Epithelial cell of esophagus (primary cell): ENCODE measurements around the gene FAM111A.

Experiments used
- DNase-seq: peaks from one replicate; pipeline ENCODE4 v3.0.0; 2010; ENCODE audit warnings: low read depth
- H3K4me3 ChIP-seq: 2 replicates; pipeline ENCODE4 v1.5.1; 2011; ENCODE audit warnings: mild to moderate bottlenecking, low read length, control low read depth
- TF ChIP-seq, protein P1 (sequence below): IDR thresholded peaks from 2 replicates; pipeline ENCODE4 v1.5.1; 2011; ENCODE audit warnings: low read depth, mild to moderate bottlenecking, low read length, control low read depth, inconsistent platforms; ENCODE audit not compliant: insufficient read depth; ENCODE audit errors: missing control alignments

FAM111A gene

DNA sequence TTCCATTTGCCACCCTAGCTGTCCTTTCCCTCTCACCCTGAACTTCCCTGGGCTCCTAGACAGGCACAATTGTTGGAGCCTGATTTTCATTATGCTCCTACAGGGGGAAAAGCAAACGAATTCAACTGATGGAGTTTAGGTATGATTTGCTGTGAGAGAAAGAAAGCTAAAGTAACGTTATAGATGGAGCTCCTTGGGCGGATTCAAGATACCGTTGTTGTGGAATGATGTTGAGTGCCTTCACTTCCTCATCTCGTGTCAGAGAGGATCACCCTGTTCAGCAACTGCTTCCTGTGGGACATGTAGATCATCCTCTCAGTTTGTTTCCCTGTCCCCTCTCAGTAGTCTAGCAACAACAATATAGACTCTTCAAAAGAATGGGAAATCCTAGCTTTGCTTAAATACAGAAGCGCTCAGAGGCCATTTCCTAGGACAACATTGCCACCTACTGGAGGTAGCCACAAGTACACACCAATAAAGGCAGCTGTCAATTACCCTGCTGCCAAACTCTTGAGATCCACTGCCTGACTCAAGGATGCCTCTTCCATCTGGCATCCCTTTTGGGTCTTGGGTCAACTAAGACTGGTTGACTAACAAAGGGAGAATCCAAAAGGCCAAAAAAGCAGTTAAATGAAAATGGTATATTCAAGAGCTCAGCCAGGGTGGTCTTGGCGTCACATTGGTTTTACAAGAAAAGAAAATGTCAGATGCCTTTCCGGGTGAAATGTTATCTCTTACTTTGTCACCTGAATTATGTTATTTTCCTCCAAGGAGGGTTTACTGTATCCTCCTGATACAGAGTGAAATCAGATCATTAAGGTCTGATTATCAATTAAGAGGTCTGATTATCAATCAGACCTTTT, 15.8 kb downstream of the FAM111A start:
- H3K4me3 ChIP-seq = no peak overlapping the region
- TF ChIP-seq, protein P1, sequence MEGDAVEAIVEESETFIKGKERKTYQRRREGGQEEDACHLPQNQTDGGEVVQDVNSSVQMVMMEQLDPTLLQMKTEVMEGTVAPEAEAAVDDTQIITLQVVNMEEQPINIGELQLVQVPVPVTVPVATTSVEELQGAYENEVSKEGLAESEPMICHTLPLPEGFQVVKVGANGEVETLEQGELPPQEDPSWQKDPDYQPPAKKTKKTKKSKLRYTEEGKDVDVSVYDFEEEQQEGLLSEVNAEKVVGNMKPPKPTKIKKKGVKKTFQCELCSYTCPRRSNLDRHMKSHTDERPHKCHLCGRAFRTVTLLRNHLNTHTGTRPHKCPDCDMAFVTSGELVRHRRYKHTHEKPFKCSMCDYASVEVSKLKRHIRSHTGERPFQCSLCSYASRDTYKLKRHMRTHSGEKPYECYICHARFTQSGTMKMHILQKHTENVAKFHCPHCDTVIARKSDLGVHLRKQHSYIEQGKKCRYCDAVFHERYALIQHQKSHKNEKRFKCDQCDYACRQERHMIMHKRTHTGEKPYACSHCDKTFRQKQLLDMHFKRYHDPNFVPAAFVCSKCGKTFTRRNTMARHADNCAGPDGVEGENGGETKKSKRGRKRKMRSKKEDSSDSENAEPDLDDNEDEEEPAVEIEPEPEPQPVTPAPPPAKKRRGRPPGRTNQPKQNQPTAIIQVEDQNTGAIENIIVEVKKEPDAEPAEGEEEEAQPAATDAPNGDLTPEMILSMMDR = peak; percentile 88
- DNase-seq = peak; percentile 81

DNA sequence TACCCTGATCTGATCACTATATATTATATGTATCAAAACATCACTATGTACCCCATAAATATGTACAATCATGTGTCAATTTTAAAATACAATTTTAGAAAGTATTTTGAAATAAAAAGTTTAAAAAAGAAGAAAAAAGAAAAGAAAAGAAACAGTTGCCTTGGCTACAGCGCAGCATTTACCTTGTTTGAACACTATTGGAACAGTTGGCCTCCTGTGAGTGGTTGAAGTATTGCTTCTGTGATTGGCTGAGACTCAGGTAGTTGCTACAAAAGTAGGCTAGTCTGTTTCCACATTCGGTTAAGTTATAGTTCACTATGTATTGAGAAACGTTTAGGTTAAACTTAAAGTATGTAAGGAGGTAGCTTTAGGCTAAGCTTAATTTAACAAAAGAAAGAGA, 21.4 kb downstream of the FAM111A start:
- TF ChIP-seq, protein P1 = no peak
- H3K4me3 ChIP-seq = no peak overlapping the region
- no peak for DNase-seq

DNA sequence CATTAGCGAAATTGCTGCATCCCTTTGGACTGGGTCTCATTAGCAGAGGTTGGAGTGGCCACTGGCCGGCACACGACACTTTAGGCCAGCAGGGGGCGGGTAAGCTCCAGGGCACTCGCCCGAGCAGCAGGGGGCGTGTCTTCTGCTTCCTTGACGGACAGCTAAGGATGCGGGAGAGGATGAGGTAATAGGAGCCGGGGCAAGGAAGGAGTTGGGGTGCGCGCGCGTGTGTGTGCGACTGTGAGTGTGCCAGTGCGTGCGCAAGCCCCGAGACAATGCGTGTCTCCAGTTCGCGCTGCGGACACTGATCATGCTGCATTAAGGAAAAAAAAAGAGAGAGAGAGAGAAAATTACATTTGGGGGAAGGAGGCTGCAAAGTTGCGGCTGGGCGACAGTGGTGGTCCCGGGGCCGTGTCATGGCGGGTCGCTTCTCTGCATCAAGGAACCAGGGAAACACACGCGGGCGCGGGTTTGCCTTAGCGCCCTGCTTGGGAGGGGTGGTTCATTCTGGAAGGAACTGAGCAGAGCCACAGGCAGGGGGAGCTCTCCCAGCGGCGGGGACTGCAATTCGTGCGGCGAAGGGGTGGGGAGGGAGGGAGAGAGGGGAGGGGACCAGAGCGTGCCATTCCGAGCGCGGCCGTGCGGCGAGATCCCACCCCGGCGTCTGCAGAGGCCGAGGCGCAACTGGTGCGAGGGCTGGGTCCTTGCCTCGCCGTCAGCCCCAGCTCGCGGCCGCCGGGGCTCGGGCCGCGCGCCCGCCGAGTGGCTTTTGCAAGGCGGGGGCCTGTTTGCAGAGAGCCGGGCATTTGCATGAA, 29.1 kb downstream of the FAM111A start, which contains the start of gene DTX4:
Gene DTX4 (plus strand): TSS at position 625 of the 815 bp plus-strand sequence. CDS start 464 bp downstream, outside the sequence.
- H3K4me3 ChIP-seq = peak within 1 kb of the TSS; percentile 63
- TF ChIP-seq, protein P1 = peak; percentile 98
- DNase-seq = peak; percentile 94

DNA sequence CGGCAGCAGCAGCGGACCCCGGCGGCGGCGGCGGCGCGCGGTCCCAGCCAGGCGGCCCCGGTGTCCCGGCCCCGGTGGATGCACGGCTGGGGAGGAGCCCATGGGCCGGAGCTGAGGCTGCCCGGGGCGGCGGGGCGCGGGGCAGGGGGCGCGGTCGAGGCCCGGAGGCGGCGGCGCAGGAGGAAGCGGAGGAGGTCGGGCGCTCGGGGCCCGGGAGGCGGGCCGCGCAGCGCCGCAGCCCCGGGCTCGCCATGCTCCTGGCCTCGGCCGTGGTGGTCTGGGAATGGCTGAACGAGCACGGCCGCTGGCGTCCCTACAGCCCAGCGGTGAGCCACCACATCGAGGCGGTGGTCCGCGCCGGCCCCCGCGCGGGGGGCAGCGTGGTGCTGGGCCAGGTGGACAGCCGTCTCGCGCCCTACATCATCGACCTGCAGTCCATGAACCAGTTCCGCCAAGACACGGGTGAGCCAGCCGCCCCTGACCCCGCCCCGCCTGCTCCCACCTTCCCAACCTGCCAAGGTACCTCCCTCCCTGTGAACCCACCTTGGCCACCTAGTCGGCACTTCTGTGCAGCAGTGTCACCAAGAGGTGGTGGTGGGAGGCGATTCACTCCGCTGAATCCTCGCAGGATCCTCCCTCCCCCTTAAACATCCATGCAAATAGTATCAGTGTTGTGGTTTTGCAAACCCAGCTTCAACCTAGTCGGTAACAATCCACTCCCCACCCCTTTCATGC, 29.9 kb downstream of the FAM111A start:
- TF ChIP-seq, protein P1 = no peak
- no peak for DNase-seq
- peak overlapping the region; percentile 63 for H3K4me3 ChIP-seq

DNA sequence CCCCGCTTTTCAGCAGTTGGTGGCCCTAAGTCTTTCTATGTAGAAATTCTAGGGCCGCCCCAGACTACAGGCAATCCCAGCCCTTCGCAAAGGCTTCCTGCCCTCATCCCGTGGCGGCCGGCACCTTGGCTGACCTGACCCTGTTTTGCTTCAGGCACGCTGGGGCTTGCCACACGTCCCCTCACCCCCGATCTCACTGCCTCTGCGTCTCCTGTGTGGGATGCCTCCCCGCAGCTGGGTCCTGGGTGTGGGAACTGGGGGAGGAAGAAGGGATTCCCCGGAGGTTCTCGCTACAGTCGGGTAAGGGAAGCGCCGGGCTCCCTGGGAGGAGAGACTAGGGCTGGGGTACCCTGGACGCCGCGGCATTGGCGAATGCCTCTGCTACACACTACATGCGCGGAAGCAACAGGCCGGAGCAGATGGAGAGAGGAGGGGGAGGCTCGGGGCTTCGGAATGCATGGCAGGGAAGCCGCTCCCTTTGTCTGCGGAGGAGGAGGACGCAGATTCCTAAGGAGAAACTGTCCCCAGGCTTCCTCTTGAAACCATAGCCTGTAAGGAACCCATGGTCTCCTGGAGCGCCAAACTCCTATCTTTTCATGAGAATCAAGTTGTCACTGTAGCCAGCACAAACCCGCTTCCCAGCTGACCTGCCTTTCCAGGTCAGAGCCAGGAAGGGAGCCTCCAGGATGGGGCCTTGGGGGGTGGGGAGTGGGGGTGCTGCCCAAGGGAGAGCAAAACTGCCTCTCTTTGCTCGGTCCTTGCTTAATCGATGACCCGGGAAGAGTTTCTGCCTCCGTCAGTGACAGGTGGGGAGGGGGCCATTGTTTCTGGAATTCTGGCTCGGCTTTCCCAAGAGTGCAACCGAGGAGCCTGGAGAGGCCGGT, 30.7 kb downstream of the FAM111A start:
- DNase-seq = peak; percentile 48
- H3K4me3 ChIP-seq = peak overlapping the region; percentile 63
- TF ChIP-seq, protein P1 = no peak

DNA sequence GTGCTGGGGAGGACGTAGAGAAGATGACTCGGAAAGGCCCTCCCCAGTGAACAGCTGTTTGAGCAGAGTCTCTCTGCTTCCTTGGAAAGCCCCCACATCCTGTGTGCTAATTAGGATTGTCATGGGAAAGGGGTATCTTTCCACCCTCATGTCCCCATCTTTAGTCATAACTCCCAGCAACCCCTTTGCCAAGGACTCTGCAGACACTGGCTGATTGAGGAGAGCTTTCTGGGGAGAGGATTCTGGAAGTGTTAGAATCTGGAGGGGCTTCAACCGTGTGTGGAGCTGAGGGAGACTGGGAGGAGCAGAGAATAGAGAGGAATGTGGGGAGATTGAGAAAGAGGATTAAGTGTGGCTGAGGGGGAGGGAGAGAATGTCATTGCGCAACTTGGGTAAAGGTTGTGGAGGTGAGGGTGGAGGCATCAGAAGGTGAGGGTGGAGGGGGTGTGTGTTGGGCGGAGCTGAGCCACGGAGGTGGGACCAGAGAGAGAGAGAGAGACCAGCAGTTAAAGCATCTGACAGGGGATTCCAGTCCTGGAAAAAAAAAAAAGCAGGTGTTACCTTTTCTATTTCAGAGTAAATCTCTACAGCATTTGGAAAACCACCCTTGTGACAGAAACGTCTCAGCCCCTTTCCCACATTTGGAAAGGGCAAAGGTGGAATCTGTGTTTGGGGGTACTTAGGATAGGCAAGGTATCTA, 31.5 kb downstream of the FAM111A start:
- peak; percentile 91 for DNase-seq
- peak overlapping the region; percentile 63 for H3K4me3 ChIP-seq
- TF ChIP-seq, protein P1 = no peak
